ENCODE measurements around the gene NCS1.

DNA sequence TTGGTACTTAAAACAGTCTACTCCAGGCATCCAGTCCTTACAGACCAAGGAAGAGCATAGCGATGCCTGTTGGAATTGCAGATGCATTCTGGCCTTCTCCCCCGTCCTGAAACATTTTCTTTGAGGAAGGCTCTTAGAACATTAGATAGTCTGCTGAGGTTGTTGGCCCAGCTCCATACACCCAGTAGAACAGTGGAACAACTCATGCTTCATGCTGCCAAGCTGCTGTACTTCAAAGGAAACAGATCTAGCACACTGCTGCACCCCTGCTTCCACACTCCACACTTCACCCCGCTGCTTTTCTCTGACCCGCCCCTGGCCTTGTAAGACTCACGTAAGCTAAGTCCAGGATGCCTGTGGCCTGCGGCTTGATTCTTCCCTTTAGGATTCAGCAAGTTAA lies 33.4 kb upstream of the NCS1 start:
- TF ChIP-seq, protein P1, sequence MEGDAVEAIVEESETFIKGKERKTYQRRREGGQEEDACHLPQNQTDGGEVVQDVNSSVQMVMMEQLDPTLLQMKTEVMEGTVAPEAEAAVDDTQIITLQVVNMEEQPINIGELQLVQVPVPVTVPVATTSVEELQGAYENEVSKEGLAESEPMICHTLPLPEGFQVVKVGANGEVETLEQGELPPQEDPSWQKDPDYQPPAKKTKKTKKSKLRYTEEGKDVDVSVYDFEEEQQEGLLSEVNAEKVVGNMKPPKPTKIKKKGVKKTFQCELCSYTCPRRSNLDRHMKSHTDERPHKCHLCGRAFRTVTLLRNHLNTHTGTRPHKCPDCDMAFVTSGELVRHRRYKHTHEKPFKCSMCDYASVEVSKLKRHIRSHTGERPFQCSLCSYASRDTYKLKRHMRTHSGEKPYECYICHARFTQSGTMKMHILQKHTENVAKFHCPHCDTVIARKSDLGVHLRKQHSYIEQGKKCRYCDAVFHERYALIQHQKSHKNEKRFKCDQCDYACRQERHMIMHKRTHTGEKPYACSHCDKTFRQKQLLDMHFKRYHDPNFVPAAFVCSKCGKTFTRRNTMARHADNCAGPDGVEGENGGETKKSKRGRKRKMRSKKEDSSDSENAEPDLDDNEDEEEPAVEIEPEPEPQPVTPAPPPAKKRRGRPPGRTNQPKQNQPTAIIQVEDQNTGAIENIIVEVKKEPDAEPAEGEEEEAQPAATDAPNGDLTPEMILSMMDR (IDR thresholded peaks at IDR 0.05; ENCODE audit: low read depth, low read length), result no peak
- no peak for TF ChIP-seq EZH2phosphoT487 (IDR thresholded peaks at IDR 0.05; ENCODE audit: low read depth)
